HG03378 (cell line): Measurements from ENCODE around the gene INSC.

Experiments used
- ATAC-seq: cut with Tn5 transposase; IDR thresholded peaks from one replicate; pipeline ENCODE4 v1.9.1; 2021; ENCODE audit warnings: mild to moderate bottlenecking, moderate library complexity; ENCODE audit not compliant: unreplicated experiment

Gene INSC

GRCh38 chr11:15278128-15278527 lies 163.4 kb downstream of the INSC start:
- ATAC-seq, result no peak

- ATAC-seq, result no peak
Observed at GRCh38 chr11:15280393-15280792, 165.7 kb downstream of the INSC start.

GRCh38 chr11:15282754-15283153 lies 168.0 kb downstream of the INSC start:
- ATAC-seq, result no peak

- no peak for ATAC-seq
Observed at GRCh38 chr11:15286465-15286864, 171.7 kb downstream of the INSC start.

- no peak for ATAC-seq
Observed at GRCh38 chr11:15288863-15289262, 174.1 kb downstream of the INSC start.

- no peak for ATAC-seq
Observed at GRCh38 chr11:15289723-15290122, 175.0 kb downstream of the INSC start.

DNA sequence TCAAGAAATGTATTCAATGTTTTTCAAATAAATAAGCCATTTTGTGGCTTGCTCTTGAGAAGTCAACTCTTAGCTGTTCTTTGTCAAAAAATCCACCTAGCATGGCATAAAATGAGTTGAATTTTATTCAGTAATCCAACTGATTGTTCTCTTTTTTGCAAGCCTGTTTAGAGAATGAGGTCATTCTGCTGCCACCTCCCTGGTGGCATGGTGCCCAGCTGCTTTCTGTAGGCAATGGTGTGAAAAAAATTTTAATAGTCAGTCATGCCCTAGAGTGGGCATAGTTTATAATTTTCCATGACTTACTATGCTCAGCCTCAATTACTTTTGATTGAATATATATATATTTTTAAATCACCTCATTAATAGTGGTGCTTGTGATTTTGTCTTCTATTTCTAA lies 177.2 kb downstream of the INSC start:
- no peak for ATAC-seq

DNA sequence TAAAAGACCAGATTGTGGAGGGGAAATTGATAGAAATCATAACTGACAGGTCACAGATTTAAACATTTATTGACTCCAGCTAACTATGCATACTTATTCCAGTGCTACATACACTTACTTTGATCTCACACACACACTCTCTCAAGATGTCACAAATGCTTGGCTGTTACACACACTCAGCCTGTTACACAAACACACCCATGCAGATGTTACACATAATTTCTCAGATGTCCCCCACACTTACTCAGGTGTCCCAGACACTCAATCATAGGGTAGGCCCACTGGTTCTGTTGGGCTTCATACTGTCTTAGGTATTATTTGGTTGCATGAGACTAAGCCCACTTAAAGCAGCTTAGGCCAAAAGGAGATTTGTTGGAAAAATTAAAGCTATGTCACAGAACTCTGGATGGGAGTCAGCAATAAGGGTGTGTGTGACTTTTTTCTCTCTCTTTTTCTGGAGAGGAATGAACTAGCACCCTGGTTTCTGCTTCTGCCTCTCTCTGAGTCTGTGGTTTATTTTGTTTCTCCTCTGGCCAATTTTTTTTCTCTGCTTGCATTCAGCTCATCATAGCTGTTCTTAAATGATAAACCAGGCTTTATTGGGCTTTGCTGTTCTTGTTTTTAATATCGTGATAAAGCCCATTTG lies 179.4 kb downstream of the INSC start:
- ATAC-seq, result no peak

DNA sequence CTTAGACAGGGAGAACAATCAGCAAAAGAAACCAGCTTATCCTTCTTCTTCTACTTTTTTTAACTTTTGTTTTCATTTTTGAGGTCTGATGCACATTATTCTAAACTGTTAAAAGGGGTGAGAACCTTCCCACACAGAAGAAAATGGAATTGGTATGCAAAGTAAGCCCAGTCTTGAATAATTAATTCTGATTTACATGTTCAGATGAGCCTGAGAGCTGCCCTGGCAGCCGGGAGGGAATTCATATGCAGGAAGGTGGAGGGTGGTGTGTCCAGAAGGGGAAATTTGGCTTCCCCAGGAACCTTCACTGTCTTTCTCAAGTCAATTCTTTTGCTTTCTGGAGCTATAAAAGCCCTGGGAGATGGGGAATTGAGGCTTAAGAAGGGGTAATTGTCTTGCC lies 181.0 kb downstream of the INSC start:
- ATAC-seq, result no peak
